Activated naive CD8-positive, alpha-beta T cell (primary cell): ENCODE results near the gene ITGA2B.
"Not testable (repeated sequence)": the region's sequence is repeated elsewhere in the genome, so short reads cannot be mapped to it uniquely, and the experiment has no call there.

Experiments used
- H3K27ac Mint-ChIP-seq: one replicate; pipeline ENCODE4 v1.8.0; 2021; ENCODE audit warnings: mixed read lengths
- H3K27me3 Mint-ChIP-seq: one replicate; pipeline ENCODE4 v1.8.0; 2021; ENCODE audit warnings: mixed read lengths
- H3K36me3 Mint-ChIP-seq: one replicate; pipeline ENCODE4 v1.8.0; 2021; ENCODE audit warnings: mixed read lengths
- H3K4me1 Mint-ChIP-seq: one replicate; pipeline ENCODE4 v1.8.0; 2021; ENCODE audit warnings: low read depth, mixed read lengths
- H3K4me3 Mint-ChIP-seq: one replicate; pipeline ENCODE4 v1.8.0; 2021; ENCODE audit warnings: mild to moderate bottlenecking, mixed read lengths
- H3K9me3 Mint-ChIP-seq: one replicate; pipeline ENCODE4 v1.8.0; 2021; ENCODE audit warnings: low read depth, mixed read lengths

ITGA2B gene

GRCh38 chr17:44398692-44399691 lies 9.5 kb upstream of the ITGA2B start:
- Mint-ChIP-seq H3K27ac (no peak overlapping the region), H3K36me3 (peaks cover 5% of the 10 kb centered on the region), H3K9me3 (no peaks in the 10 kb centered on the region), H3K27me3 (no peaks in the 10 kb centered on the region), H3K4me1 (no peaks in the 10 kb centered on the region), H3K4me3 (no peak overlapping the region)

- Mint-ChIP-seq H3K27ac (no peak overlapping the region), H3K4me3 (no peak overlapping the region), H3K36me3 (peaks cover 5% of the 10 kb centered on the region), H3K9me3 (no peaks in the 10 kb centered on the region), H3K27me3 (no peaks in the 10 kb centered on the region), H3K4me1 (peaks cover 4% of the 10 kb centered on the region)
Measured at GRCh38 chr17:44397479-44398440, 8.3 kb upstream of the ITGA2B start.

GRCh38 chr17:44396946-44397345 lies 7.5 kb upstream of the ITGA2B start:
- H3K9me3 Mint-ChIP-seq = no peaks in the 10 kb centered on the region
- H3K27ac Mint-ChIP-seq = no peak overlapping the region
- no peak overlapping the region for H3K4me3 Mint-ChIP-seq
- no peaks in the 10 kb centered on the region for H3K27me3 Mint-ChIP-seq
- H3K4me1 Mint-ChIP-seq = peaks cover 4% of the 10 kb centered on the region
- H3K36me3 Mint-ChIP-seq = peaks cover 5% of the 10 kb centered on the region

- Mint-ChIP-seq H3K4me3 (no peak overlapping the region), H3K9me3 (no peaks in the 10 kb centered on the region), H3K36me3 (peaks cover 1% of the 10 kb centered on the region), H3K27ac (no peak overlapping the region), H3K4me1 (peaks cover 6% of the 10 kb centered on the region), H3K27me3 (no peaks in the 10 kb centered on the region)
Measured at GRCh38 chr17:44394833-44395232, 5.4 kb upstream of the ITGA2B start.

GRCh38 chr17:44394112-44394511 lies 4.7 kb upstream of the ITGA2B start:
- not testable (repeated sequence) for H3K27ac Mint-ChIP-seq, H3K4me1 Mint-ChIP-seq, H3K27me3 Mint-ChIP-seq, H3K36me3 Mint-ChIP-seq, H3K4me3 Mint-ChIP-seq, H3K9me3 Mint-ChIP-seq

GRCh38 chr17:44390250-44390870 lies 911 bp upstream of the ITGA2B start:
- no peak overlapping the region for H3K4me3 Mint-ChIP-seq
- peaks cover 17% of the 10 kb centered on the region for H3K4me1 Mint-ChIP-seq
- H3K27me3 Mint-ChIP-seq = peaks cover 7% of the 10 kb centered on the region
- H3K27ac Mint-ChIP-seq = no peak overlapping the region
- H3K36me3 Mint-ChIP-seq = no peaks in the 10 kb centered on the region
- no peaks in the 10 kb centered on the region for H3K9me3 Mint-ChIP-seq

- H3K27me3 Mint-ChIP-seq = peaks cover 7% of the 10 kb centered on the region
- no peak overlapping the region for H3K4me3 Mint-ChIP-seq
- H3K27ac Mint-ChIP-seq = no peak overlapping the region
- no peaks in the 10 kb centered on the region for H3K36me3 Mint-ChIP-seq
- H3K9me3 Mint-ChIP-seq = no peaks in the 10 kb centered on the region
- peaks cover 19% of the 10 kb centered on the region for H3K4me1 Mint-ChIP-seq
Measured at GRCh38 chr17:44389723-44390202, 314 bp upstream of the ITGA2B start.

- peaks cover 7% of the 10 kb centered on the region for H3K27me3 Mint-ChIP-seq
- H3K9me3 Mint-ChIP-seq = no peaks in the 10 kb centered on the region
- H3K4me3 Mint-ChIP-seq = no peak overlapping the region
- no peak overlapping the region for H3K27ac Mint-ChIP-seq
- H3K4me1 Mint-ChIP-seq = peaks cover 18% of the 10 kb centered on the region
- H3K36me3 Mint-ChIP-seq = no peaks in the 10 kb centered on the region
Measured at GRCh38 chr17:44387804-44388203, 1.6 kb downstream of the ITGA2B start.

- no peaks in the 10 kb centered on the region for H3K9me3 Mint-ChIP-seq
- no peak overlapping the region for H3K27ac Mint-ChIP-seq
- H3K4me3 Mint-ChIP-seq = peak overlapping the region; percentile 73
- peaks cover 7% of the 10 kb centered on the region for H3K27me3 Mint-ChIP-seq
- H3K4me1 Mint-ChIP-seq = peaks cover 16% of the 10 kb centered on the region
- no peaks in the 10 kb centered on the region for H3K36me3 Mint-ChIP-seq
Measured at GRCh38 chr17:44386182-44386525, 3.3 kb downstream of the ITGA2B start.

- Mint-ChIP-seq H3K27me3 (peaks cover 7% of the 10 kb centered on the region), H3K36me3 (no peaks in the 10 kb centered on the region), H3K9me3 (no peaks in the 10 kb centered on the region), H3K4me3 (peak overlapping the region; percentile 76), H3K27ac (no peak overlapping the region), H3K4me1 (peaks cover 16% of the 10 kb centered on the region)
Measured at GRCh38 chr17:44385287-44386181, 3.9 kb downstream of the ITGA2B start.

- H3K4me1 Mint-ChIP-seq = peaks cover 16% of the 10 kb centered on the region
- no peaks in the 10 kb centered on the region for H3K36me3 Mint-ChIP-seq
- no peaks in the 10 kb centered on the region for H3K9me3 Mint-ChIP-seq
- H3K4me3 Mint-ChIP-seq = peak overlapping the region; percentile 76
- H3K27ac Mint-ChIP-seq = peak overlapping the region; percentile 46
- peaks cover 7% of the 10 kb centered on the region for H3K27me3 Mint-ChIP-seq
Measured at GRCh38 chr17:44384823-44385286, 4.6 kb downstream of the ITGA2B start.

GRCh38 chr17:44384281-44384822 lies 5.1 kb downstream of the ITGA2B start:
- Mint-ChIP-seq H3K27ac (no peak overlapping the region), H3K4me3 (peak overlapping the region; percentile 76), H3K4me1 (peaks cover 15% of the 10 kb centered on the region), H3K36me3 (no peaks in the 10 kb centered on the region), H3K27me3 (peaks cover 7% of the 10 kb centered on the region), H3K9me3 (no peaks in the 10 kb centered on the region)

- Mint-ChIP-seq H3K27ac (no peak overlapping the region), H3K27me3 (peaks cover 6% of the 10 kb centered on the region), H3K9me3 (no peaks in the 10 kb centered on the region), H3K36me3 (no peaks in the 10 kb centered on the region), H3K4me3 (no peak overlapping the region), H3K4me1 (peaks cover 14% of the 10 kb centered on the region)
Measured at GRCh38 chr17:44383861-44384260, 5.6 kb downstream of the ITGA2B start.
